ENCODE data around the gene TRMT2A. TPM values are rescaled to one million over a fixed set of nuclear protein-coding genes. Genes with fewer than 3 reads are reported as not detected.

TRMT2A gene
- total and polyA plus RNA-seq, 2 donors from 2014 or later = 37.3 to 50.0 TPM

- Histone ChIP-seq H3K4me1 (ENCODE audit: control insufficient read depth in 2 of 3, insufficient read depth in 2 of 3, low read depth in 1 of 3, low read length in 3 of 3) (peaks cover 0 to 12% (median 0%) of the 10 kb centered on the region in 3 donors), H3K9ac (ENCODE audit: low read length in 3 of 3) (no peak overlapping the region), H3K27ac (ENCODE audit: low read depth in 2 of 2, low read length in 2 of 2) (no peak overlapping the region), H3K4me3 (ENCODE audit: low read length in 3 of 3) (no peak overlapping the region), H3K9me3 (ENCODE audit: control insufficient read depth in 2 of 3, insufficient read depth in 1 of 3, low read length in 3 of 3) (no peaks in the 10 kb centered on the region), H3K36me3 (ENCODE audit: control insufficient read depth in 2 of 3, insufficient read depth in 3 of 3, low read length in 3 of 3) (peaks cover 0 to 13% (median 4%) of the 10 kb centered on the region in 3 donors), H3K27me3 (ENCODE audit: control insufficient read depth, insufficient read depth, low read length) (no peaks in the 10 kb centered on the region)
- DNase-seq (no peak), FAIRE-seq (no peak)
- no peak for TF ChIP-seq CTCF (IDR thresholded peaks at IDR 0.05; ENCODE audit: borderline replicate concordance, extremely low read depth, insufficient read depth)
- intact Hi-C loops (cut with DNase I) = no loop called here
Measured at GRCh38 chr22:20127318-20127868, 10.4 kb upstream of the TRMT2A start.

GRCh38 chr22:20126284-20127029 lies 9.4 kb upstream of the TRMT2A start:
- no peak for DNase-seq
- Histone ChIP-seq H3K4me3 (ENCODE audit: low read length in 3 of 3) (no peak overlapping the region), H3K9ac (ENCODE audit: low read length in 3 of 3) (no peak overlapping the region), H3K27me3 (ENCODE audit: control insufficient read depth, insufficient read depth, low read length) (no peaks in the 10 kb centered on the region), H3K27ac (ENCODE audit: low read depth in 2 of 2, low read length in 2 of 2) (no peak overlapping the region), H3K9me3 (ENCODE audit: control insufficient read depth in 2 of 3, insufficient read depth in 1 of 3, low read length in 3 of 3) (no peaks in the 10 kb centered on the region), H3K4me1 (ENCODE audit: control insufficient read depth in 2 of 3, insufficient read depth in 2 of 3, low read depth in 1 of 3, low read length in 3 of 3) (peaks cover 0 to 11% (median 0%) of the 10 kb centered on the region in 3 donors), H3K36me3 (ENCODE audit: control insufficient read depth in 2 of 3, insufficient read depth in 3 of 3, low read length in 3 of 3) (peaks cover 0 to 16% (median 4%) of the 10 kb centered on the region in 3 donors)
- TF ChIP-seq CTCF (IDR thresholded peaks at IDR 0.05; ENCODE audit: borderline replicate concordance, extremely low read depth, insufficient read depth) = no peak
- FAIRE-seq = no peak
- intact Hi-C loops (cut with DNase I) = no loop called here

GRCh38 chr22:20125201-20126174 lies 8.5 kb upstream of the TRMT2A start:
- H3K4me1 ChIP-seq (ENCODE audit: control insufficient read depth in 2 of 3, insufficient read depth in 2 of 3, low read depth in 1 of 3, low read length in 3 of 3) = peaks cover 0 to 8% (median 0%) of the 10 kb centered on the region in 3 donors
- peaks cover 0 to 16% (median 4%) of the 10 kb centered on the region in 3 donors for H3K36me3 ChIP-seq (ENCODE audit: control insufficient read depth in 2 of 3, insufficient read depth in 3 of 3, low read length in 3 of 3)
- intact Hi-C loops (cut with DNase I) = no loop called here
- H3K27ac ChIP-seq (ENCODE audit: low read depth in 2 of 2, low read length in 2 of 2) = no peak overlapping the region
- no peak for FAIRE-seq
- no peak overlapping the region for H3K4me3 ChIP-seq (ENCODE audit: low read length in 3 of 3)
- TF ChIP-seq CTCF (IDR thresholded peaks at IDR 0.05; ENCODE audit: borderline replicate concordance, extremely low read depth, insufficient read depth) = no peak
- no peak for DNase-seq
- no peaks in the 10 kb centered on the region for H3K27me3 ChIP-seq (ENCODE audit: control insufficient read depth, insufficient read depth, low read length)
- H3K9ac ChIP-seq (ENCODE audit: low read length in 3 of 3) = no peak overlapping the region
- no peaks in the 10 kb centered on the region for H3K9me3 ChIP-seq (ENCODE audit: control insufficient read depth in 2 of 3, insufficient read depth in 1 of 3, low read length in 3 of 3)

Data from kidney (tissue), 14 donors.